LNCaP clone FGC (cell line): Measurements from ENCODE around the gene ALDH2.

ENCODE experiments used
- DNase-seq: peaks from one replicate; pipeline ENCODE4 v3.0.0-alpha.2; 2011; ENCODE audit warnings: low read depth
- H3K4me3 ChIP-seq: 2 replicates; pipeline ENCODE4 v1.5.1; 2011; ENCODE audit warnings: mild to moderate bottlenecking, low read depth, low read length, control low read depth
- TF ChIP-seq, protein P1 (sequence below): IDR thresholded peaks from 2 replicates; pipeline ENCODE4 v1.5.1; 2012; ENCODE audit warnings: mild to moderate bottlenecking; ENCODE audit not compliant: control insufficient read depth, insufficient read depth; ENCODE audit errors: extremely low read depth

ALDH2 gene

GRCh38 chr12:111858778-111859177 lies 92.0 kb downstream of the ALDH2 start:
- no peak overlapping the region for H3K4me3 ChIP-seq
- TF ChIP-seq, protein P1, sequence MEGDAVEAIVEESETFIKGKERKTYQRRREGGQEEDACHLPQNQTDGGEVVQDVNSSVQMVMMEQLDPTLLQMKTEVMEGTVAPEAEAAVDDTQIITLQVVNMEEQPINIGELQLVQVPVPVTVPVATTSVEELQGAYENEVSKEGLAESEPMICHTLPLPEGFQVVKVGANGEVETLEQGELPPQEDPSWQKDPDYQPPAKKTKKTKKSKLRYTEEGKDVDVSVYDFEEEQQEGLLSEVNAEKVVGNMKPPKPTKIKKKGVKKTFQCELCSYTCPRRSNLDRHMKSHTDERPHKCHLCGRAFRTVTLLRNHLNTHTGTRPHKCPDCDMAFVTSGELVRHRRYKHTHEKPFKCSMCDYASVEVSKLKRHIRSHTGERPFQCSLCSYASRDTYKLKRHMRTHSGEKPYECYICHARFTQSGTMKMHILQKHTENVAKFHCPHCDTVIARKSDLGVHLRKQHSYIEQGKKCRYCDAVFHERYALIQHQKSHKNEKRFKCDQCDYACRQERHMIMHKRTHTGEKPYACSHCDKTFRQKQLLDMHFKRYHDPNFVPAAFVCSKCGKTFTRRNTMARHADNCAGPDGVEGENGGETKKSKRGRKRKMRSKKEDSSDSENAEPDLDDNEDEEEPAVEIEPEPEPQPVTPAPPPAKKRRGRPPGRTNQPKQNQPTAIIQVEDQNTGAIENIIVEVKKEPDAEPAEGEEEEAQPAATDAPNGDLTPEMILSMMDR, result no peak
- DNase-seq, result no peak

GRCh38 chr12:111864913-111865312 lies 98.2 kb downstream of the ALDH2 start:
- H3K4me3 ChIP-seq, result no peak overlapping the region
- DNase-seq, result no peak
- TF ChIP-seq, protein P1, result no peak
